Stimulated activated CD4-positive, alpha-beta T cell treated with anti-CD3 and anti-CD28 coated beads, Interleukin-15, amount 100 ng/mL, for 24 hours (primary cell): ENCODE results near the gene PGAP3.

Experiments
- DNase-seq: peaks from one replicate; pipeline ENCODE4 v3.0.0-alpha.2; 2020

Gene PGAP3

DNA sequence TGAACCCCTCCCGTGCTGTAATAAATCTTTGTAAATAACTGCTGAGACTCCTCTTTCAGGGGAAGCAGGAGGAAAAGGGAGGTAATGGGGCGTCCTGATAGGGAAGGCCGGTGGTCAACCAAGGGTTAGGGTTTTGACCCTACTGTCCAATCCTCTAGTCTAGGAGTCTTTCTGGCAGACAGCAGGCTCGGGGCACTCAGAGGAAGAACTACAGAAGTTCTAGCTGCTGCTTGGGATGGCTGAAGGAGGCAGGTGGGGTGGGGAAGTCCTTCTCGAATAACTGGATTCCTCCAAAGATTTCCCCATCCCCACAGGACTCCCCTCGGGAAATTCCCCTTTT is 51.3 kb downstream of the PGAP3 start:
- DNase-seq = no peak

DNA sequence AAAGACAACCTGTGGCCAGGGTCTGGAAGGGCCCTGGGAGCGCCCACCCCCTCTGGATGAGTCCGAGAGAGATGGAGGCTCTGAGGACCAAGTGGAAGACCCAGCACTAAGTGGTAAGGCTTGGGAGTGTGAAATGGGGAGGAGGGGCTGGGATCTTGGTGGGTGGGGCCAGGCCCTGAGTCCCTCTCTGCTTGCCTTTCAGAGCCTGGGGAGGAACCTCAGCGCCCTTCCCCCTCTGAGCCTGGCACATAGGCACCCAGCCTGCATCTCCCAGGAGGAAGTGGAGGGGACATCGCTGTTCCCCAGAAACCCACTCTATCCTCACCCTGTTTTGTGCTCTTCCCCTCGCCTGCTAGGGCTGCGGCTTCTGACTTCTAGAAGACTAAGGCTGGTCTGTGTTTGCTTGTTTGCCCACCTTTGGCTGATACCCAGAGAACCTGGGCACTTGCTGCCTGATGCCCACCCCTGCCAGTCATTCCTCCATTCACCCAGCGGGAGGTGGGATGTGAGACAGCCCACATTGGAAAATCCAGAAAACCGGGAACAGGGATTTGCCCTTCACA is 52.2 kb downstream of the PGAP3 start:
- peak; percentile 14 for DNase-seq

DNA sequence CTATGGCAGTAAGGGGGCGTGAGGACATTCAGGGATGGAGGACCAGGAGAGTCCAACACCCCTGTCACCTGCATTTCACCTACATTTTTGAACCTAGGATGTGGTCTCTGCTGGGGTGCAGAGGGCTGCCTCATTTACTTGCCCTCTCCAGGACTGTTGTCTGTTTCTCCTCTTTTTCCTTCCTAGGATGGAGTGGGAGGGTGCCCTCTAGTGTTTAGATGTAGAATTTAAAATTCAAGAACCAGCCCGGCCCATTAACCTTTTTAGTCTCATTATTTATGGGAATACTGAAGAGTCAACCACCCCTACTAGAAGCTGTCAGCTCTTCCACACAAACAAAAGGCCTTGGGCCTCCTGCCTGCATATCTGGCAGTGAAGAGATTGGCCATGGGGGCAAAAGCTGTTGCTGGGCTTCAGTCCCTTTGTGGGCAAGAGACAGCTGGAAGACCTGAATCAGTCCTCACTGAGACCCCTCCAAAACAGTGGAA is 53.4 kb downstream of the PGAP3 start:
- peak; percentile 9 for DNase-seq

DNA sequence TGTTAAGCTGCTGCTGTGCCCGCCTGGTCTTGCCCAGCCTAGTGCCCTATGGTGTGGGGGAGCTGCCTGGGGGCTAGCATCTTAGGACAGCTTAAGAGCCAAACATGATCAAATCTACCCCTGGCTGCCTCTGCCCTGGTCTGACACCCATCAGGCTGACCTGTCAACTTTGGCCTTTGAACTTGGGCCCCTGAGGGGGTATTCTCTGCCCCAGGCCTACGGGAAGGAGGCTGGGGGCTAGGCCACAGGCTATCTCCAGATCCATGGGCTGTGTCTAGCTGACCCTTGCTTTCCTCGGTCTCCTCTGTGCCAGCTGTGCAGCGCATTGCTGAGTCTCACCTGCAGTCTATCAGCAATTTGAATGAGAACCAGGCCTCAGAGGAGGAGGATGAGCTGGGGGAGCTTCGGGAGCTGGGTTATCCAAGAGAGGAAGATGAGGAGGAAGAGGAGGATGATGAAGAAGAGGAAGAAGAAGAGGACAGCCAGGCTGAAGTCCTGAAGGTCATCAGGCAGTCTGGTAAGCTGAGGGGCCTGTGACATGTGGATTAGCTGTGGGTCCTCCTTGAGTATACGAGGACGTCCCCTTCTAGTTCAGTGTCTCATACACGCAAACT is 54.2 kb downstream of the PGAP3 start:
- DNase-seq = no peak

DNA sequence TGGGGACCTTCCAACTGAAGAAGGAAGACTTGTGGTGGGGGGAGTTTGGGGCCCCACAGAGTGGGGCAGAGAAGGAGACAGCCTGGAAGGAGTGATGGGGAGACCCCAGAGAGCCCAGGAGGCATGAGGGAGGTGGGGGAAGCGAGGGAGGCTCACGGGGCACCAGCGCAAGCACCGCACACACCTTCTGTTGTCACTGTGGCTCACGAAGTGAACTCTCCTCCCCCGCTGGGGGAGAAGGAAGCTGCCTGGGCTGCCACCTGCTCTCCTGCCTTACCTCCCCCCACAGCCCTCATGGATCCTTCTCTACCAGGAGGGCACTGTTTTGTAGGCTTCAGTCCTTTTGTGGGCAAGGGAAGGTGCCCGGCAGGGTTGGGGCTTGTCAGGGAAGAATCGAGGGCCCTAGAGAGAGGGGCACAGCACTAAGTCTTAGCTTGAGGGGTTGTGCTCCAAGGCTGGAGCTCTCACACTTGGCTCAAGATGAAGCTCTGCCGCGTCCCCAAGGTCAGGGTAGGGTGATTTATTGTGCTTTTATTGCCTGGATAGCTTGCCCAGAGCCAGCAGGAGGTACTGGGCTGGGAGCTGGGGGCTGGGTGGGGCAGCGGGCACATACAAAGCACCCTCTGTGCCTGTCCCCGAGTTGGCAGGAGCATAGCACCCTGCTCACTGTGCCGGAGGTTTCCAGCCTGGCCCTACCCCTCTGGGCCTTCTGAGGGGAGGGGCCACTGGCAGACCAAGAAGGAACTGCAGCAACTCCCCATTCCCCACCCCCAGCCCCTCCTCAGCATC is 55.5 kb downstream of the PGAP3 start:
- DNase-seq = no peak

DNA sequence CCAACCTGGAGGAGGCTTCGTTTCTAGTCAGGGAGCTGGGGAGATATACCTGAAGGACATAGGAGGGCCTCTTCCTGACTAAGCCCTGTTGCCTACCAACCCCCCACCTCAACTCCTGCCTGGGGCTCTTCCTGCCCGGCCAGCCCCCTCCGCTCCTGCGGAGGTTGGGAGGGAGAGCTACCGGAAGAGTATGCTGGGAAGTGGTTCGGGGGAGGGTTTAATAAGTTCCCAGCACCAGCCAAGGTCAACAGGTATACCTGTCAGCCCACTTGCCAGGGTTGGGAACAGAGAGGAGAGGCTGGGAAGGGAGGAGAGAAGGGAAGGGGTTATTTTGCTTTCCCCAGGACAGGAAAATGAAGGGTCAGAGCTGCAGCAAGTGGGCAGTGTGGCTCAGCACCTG is 56.5 kb downstream of the PGAP3 start:
- DNase-seq = no peak

DNA sequence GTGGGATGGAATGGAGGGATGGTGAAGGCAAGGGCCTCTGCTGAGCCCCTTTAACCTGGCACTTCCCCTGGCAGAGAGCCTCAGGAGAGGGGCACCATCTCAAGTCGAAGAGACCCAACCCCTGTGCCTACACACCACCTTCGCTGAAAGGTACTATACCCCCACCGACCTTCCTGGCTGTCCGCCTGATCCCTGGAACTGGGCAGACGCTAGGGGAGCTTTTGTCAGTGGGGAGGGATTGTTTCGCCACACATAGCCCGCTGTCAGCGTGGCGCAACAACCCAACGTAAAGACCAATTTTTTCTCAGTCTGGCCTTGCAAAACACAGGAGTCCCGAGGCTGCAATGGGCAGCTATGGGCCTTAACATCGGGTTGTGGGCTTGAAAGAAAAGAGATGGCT is 58.0 kb downstream of the PGAP3 start:
- DNase-seq = no peak

DNA sequence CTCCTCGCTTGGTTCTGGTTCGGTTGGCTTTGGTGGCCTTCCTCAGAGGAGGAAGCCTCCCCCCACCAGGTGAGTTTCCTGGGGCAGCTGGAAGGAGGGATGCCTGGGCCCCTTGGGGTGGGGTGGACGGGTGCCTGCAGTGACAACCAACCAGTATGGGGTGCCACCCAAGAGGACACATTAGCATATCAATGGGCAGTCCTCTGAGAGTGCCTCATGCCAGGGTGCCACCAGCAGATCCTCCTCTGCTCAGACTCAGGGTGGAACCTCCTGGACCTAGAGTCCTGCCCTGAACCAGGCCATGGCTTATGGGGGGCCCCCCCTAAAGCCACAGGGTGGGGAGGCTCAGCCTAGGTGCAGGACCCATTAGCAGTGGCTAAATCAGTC is 58.4 kb downstream of the PGAP3 start:
- DNase-seq = no peak

DNA sequence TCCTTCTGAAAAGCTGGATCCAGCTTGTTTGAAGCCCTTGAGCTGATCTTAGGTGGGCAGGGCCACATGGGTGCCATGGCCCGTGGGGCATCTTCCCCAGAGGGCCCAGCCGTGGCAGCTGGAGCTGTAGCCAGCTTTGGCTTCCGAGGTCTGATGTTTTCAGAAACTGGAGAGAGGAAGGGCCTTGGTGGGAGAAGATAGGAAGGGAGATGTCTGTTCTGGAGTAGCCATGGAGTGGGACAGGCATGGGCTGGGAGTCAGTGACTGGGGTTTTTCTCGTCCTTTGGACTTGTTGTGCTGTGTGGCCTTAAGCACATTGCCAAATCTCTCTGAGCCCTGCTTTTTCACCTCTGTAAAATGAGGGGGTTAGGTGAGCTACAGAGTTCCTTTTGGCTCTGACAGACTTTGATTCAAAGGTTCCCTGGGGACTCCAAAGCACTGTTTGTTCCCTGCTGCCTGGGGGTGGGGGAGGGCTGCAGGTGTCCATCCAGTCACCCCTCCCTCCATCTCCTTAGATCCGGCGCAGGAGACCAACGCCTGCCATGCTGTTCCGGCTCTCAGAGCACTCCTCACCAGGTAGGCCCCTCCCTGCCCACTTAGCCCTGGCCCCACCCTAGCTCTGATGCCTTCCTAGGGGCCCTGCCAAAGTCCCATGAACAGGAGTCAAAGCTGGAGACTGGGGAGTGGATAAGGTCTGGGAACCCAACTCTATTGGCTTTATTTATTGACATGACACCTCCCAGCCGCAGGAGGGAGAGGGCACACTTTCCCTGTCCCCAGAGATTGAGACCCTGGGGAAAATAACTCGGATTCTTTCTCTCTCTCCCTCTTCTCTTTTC is 59.0 kb downstream of the PGAP3 start:
- no peak for DNase-seq

DNA sequence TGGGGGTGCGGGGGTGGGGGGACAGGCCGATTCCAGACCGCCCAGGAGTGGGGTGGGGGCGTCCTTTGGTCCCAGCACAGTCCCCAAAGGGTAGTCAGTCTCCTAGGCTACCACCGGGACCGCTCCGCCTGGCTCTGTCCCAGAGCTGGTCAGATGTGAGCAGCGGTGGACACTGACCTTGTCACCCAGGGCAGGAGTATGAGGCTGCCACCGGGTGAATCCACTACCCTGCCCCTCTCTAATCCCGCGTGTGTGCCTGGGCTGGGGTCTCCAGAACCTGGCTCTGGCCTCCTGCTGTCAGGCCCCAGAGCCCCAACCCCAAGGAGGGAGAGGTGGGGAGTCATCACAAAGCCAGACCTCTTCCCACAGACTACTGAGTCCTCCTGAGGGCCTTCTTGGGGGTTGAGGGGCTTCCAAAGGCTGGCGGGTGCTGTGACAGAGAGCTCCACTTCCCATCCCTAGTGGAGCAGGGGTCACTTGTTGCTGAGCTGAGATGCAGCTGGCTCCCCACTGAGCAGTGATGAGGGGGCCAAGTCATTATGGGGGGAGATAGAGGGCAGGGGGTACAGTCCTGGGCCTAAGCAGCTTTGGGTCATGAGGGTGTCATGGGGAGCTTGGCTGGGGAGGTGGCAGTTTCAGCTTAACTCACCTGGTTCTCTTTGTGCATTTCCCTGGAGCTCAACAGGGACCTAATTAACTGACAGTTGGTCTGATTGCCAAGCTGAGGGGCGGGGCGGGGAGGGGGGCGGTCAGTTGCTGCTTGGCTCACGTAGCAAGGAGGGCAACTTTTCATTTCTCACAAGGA is 59.9 kb downstream of the PGAP3 start:
- no peak for DNase-seq

DNA sequence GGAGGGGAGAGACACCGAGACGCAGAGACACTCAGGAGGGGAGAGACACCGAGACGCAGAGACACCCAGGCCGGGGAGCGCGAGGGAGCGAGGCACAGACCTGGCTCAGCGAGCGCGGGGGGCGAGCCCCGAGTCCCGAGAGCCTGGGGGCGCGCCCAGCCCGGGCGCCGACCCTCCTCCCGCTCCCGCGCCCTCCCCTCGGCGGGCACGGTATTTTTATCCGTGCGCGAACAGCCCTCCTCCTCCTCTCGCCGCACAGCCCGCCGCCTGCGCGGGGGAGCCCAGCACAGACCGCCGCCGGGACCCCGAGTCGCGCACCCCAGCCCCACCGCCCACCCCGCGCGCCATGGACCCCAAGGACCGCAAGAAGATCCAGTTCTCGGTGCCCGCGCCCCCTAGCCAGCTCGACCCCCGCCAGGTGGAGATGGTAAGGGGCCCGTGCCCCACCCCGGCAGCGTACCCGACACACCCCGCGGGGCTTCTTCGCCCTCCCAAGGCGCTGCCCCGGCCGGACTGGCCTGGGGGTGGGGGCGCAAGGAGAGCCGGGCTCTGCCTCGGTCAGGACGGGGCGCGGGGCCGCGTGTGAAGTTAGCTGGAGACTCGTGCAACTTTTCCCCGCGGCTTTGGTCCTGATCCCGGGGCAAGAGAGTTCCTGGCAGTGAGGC is 60.7 kb downstream of the PGAP3 start:
- no peak for DNase-seq

DNA sequence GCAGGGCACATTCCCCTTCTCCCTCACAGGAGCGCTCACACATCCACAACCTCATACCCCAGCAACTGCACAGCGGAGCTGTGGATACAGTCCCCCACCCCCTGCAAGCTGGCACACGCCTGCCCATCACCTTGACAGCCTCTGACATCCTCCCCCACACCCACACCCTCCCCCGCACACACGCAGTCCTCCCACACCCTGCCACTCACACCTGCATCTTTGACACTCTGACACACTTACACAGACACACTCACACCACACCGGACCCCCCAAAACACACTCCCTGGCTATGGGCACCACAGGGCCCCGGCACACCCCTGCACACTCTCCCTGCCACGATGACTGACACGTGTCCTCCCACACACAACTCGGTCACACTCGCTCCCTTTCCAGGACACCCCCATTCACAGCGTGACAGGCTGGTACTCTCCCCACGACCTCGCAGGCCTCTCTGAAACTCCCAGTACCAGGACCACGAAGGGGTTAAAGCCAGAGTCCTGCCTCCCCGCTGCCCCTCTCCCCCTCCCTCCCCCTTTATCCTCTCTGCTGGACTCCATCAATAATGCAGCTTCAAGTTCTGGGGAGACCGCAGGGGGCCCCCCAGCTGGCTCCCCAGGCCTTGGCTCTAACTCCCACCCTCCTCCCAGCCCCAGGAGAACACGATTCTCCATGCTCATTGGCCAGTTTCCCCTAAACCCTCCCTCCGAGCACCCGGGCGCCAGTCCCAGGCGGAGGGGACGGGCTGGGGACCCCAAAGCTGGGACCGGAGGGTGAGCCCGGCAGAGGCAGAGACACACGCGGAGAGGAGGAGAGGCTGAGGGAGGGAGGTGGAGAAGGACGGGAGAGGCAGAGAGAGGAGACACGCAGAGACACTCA is 61.4 kb downstream of the PGAP3 start, which contains the start of gene PPP1R1B:
Gene PPP1R1B (plus strand): TSS at position 782 of the 876 bp plus-strand sequence. CDS start 441 bp downstream, outside the sequence.
- peak; percentile 36 for DNase-seq

DNA sequence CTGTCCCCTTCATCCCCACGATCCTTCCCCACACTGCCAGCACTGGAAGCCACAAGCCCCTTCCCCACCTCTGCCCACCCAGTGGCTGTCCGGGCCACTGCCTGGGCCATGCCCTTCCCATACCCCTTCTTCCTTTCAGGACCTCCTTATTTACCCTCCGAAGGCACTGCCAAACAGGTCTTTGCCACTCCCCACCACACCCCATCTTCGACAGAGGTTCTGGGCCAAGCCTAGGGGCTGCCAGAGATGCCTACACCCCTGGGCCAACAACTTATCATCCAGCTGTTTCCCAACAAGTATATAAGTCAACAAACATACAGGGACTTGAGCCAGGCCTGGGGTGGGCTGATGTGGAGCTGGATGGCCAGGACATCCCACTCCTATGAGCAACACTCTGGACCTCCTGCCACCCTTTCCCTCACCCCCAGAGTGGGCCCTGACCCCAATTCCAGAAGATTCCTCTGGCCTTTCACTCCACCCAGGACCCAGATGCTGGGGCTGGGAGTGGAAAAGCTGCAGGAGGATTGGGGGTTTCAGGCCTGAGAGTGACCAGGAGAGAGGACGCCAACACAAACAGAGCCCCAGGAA is 62.6 kb downstream of the PGAP3 start:
- no peak for DNase-seq

DNA sequence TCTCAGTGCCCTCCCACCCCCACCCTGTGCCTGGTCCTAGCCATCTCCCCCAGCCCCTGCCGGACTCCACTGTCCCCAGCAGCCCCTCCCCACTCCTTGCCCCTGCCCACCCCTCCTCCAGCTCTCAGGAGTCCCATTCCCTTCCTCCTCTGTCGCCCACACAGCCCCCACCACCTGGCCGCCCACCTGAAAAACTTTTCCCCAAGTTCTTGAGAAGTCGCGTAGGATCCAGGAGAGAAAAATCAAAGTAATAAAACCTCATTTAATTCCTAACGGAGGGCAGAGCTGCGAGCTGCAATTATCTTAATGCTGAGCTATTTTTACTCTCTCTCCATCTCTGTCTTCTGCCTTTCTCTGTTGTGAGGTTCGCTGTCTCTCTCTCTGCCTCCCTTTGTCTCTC is 63.5 kb downstream of the PGAP3 start:
- no peak for DNase-seq

DNA sequence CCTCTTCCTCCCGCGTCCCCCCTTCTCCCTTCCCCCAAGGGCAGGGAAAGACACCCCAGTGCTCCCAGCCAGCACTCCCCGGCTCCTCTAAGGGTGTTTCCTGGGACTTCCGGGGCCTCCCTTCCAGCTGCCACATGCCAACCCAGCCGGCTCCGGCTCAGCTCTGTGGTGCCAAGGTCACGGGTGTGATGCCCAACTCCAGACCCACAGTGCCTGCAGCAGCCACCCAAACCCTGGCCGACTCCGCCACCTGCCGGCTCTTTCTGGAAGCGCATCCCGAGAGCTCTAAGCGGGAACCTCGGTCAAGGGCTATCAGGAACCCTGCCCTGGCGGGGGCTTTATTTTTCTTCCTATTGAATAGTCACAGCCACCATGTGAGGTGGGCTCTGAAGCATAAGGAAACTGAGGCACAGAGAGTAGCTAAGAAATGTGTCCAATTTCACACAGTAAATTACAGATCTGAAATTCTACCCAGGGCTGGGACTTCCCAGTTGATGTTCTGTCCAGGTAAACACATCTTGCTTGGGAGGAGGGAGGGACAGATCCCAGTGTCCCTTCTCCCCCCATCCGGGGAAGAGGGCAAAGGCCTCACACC is 64.4 kb downstream of the PGAP3 start:
- peak; percentile 91 for DNase-seq

DNA sequence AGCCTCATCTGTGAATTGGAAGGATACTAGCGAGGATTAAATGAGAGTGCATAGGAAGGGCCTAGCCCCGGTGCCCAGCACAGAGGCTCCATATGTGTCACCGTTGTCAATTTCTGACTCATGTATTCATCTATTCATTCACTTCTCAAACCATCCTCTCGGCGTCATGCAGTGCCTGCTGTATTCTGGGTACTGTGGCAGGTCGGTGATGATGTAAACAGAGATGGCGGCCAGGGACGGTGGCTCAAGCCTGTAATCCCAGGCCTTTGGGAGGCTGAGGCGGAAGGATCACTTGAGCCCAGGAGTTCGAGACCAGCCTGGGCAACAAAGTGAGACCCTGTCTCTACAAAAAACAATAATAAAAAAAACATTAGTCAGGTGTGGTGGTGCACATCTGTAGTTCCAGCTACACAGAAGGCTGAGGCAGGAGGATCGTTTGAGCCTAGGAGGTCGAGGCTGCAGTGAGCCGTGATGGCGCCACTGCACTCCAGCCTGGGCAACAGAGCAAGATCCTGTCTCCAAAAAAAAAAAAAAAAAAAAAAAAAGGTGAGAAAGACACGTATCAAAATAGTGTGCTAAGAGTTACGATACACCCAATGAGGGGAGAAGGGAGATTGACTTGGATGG is 65.4 kb downstream of the PGAP3 start:
- peak; percentile 63 for DNase-seq

DNA sequence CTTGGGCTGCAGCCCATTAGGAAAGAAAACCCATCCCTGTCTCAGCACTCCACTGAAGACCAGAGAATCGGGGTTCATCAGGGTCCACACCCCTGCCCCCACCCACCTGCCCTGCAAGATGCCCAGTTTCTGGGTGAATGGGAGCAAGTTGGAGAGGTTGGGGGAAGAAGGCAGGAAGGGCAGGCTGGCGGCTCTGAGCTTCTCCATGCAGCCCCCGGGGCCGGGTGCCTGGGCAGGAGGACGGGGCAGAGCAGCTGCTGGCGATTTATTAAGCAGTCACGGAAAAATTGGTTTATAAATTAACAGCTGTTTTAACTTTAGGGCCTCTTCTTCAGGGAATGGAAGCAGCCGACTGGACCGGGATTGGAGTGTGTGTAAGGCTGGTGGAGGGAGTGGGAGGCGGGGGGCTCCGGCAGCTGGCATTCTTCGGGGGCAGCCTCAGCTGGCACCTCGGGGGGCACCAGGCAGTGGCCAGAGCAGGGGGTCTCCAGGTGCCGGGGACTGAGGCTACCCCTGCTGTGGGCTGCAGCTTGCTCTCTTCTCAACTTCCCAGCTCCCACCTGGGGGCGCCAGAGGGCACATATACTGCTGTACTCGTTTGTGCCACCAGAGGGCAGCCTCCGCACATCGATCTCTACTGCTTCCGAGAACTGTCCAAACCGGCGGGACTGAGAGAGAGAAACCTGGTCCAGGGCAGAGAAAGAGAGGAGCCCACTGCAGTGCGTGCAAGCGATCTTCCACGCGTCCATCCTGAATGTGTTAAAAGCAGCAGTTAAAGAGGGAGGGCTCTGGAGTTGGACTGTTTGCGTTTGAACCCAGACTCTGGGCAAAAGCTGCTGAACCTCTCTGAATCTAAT is 66.1 kb downstream of the PGAP3 start:
- peak; percentile 87 for DNase-seq
